Right ventricle myocardium inferior (tissue), 1 donor: Measurements from ENCODE around the gene CLEC4G. TPM values are rescaled to one million over a fixed set of nuclear protein-coding genes. Genes with fewer than 3 reads are reported as not detected.

Experiments
- ATAC-seq: fragments of 200-7000 bp; cut with Tn5 transposase; one replicate; pipeline ENCODE4 v1.9.1; 2020; ENCODE audit warnings: mild to moderate bottlenecking, moderate library complexity
- DNase-seq: peaks from one replicate; pipeline ENCODE4 v3.0.0; 2021; ENCODE audit errors: missing footprints
- intact Hi-C: fragments of 100-400 bp; cut with DNase I; formaldehyde crosslinking; loops from one replicate; pipeline ENCODE4 v1.11.0; 2022
- total RNA-seq: library from RNA; stranded (reverse); fragmentation: NEBNext Ultra II Directional; extraction: Animal tissue kit (Norgen Biotek cat#: 25700); gene quantifications from one replicate; pipeline ENCODE4 v1.2.1, GENCODE V29; 2021
- donor health status: DM: no; HTN: yes; CAD: no; lungs with severe emphysema.

Gene CLEC4G
- total RNA-seq, 1 donor from 2014 or later, result 2.2 TPM

DNA sequence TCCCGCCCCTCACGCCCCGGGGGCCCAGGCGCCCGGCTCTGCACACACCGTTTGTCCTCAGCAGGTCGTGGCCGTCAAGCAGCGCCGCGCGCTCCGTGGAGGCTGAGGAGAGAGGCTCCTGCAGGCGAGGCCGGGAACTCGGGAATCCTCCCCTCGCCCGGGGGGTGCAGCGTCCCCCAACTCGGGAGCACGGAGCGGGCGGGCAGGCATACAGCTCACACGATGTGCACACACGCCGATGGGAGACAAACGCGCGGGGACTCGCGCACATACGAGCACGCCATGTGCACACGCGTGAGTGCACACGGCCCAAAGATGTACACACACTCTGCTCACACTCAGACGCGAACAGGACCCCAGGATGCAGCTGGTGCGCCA, 703 bp downstream of the CLEC4G start:
- DNase-seq, result no peak
- ATAC-seq, result no peak

DNA sequence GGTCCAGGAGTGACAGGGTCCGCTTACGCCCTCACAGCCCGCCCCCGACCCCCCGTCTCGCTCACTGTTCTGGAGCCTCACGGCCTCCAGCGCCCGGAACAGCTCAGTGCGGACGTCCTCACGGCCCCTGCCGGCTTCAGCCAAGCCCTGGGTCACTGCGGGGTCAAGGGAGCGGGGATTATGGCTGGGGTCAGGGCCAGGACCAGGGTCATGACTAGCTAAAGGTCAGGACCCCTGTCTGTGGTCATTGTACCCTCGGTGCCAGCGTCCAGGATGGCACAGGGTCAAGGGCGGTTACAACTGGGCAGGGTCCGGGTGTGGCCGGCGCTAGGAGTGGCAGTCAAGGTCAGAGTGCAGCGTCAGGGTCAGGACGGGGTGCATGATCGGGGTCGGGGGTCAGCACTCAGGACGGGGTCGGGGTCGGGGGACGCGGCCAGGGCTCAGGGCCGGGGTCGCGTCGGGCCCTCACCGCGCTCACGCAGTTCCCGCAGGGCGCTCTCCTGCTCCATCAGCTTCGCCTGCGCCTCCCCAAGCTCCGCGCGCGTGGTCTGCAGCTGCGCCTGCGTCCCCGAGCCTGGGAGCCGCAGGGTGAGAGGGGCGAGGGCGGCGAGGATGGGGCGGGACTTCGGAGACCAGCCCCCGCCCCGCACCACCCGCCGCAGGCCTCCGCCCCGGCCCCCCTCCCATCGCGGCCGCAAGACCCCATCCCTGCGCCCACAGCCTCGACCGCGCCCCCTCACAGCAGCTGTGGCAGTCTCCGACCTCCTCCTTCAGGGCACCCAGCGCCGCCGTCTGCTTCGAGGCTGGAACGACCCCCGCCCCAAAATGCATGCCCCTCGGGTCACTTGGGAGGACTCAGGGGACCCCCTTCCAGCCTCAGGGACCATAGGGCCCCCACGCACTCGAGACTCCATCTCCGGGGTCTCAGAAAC, 1.4 kb downstream of the CLEC4G start:
- intact Hi-C loops, result no loop called here
- DNase-seq (no peak), ATAC-seq (peak; percentile 7)

More for the DNA sequence above, 703 bp downstream of the CLEC4G start:
- intact Hi-C loops, result no loop called here

DNA sequence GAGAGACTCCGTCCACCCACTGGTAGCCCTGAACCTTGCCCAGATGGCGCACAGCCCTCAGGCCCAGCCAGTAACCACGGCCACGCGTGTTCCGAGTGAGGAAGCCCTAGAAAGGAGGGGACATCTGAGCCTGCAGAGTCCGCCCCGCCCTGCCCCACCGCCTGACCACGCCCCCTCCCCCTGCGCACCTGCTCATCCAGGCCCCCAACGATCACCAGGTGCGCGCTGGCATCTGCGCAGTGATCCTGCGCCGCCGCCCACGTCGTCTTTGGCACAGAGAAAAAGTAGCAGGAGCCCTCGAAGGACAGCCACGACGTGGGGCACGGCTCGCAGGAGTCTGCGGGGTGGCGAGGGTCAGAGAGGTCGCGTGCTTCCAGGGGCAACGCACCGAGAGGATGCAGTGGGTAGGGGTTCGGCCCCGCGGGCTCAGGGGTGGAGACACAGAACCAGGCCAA, 2.1 kb downstream of the CLEC4G start:
- ATAC-seq (no peak), DNase-seq (no peak)
- intact Hi-C loops, result no loop called here

DNA sequence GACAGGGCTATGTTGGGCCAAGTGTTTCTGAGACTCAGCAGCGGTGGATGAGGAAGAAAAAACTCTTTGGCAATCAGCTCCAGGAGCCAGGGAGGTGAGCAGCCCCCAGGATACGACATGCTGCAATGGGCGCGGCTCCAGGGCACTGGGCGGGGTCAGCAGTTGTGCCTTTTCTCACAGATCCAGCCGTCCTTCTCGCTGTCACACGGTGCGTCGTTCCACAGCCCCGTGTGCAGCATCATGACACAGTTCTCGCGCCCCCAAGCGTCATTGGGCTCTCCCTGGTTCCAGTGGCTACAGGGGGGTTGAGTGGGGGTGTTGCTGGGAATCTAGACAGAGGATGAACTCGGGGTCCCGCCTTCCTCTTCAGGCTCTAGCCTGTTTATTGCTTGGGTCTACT, 2.7 kb downstream of the CLEC4G start:
- intact Hi-C loops, result no loop called here
- DNase-seq (no peak), ATAC-seq (no peak)

DNA sequence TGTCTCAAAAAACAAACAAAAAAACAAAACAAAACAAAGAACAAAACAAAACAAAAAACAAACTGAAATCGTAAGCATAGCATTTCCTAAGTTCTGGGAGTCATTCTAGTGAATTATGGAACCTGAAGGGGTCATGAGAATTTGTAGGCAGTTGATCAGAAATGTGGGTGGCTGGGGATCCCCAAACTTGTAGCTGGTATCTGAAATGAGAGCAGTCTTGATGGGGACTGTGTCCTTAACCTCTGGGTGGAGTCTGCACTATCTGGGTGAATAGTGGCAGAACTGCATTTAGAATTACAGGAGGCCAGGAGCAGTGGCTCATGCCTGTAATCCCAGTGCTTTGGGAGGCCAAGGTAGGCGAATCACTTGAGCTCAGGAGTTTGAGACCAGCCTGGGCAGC, 6.1 kb downstream of the CLEC4G start:
- ATAC-seq, result no peak
- intact Hi-C loops, result no loop called here
- no peak for DNase-seq

DNA sequence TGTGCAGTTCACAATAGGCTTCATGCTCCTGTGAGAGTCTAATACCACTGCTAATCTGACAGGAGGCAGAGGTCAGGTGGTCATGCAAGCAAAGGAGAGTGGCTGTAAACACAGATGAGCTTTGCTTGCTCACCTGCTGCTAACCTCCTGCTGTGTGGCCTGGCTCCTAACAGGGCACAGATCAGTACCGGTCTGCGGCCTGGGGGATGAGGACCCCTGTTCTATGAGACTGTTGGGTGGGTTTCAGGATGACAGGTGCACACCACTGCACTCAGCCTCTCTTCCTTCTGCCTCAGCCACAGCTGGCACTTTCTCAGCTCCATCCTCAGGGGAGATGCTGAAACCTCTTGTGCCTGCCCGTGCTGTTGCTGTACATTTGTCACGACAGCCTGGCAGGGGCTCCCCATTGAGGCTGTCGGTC, 9.7 kb downstream of the CLEC4G start:
- ATAC-seq (no peak), DNase-seq (no peak)
- intact Hi-C loops, result no loop called here

DNA sequence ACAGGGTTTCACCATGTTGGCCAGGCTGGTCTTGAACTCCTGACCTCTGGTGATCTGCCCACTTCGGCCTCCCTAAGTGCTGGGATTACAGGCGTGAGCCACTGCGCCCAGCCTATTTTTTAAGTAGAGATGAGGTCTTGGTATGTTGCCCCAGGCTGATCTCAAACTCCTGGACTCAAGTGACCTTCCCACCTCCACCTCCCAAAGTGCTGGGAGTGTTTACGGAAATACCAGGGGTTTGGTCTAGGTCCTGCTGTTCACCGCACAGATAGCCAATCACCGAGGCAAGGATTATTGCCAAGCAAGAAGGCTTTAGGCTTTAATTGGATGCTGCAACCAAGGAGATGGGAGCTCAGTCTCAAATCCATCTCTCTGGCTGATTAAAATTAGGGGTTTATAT, 11.6 kb downstream of the CLEC4G start:
- no peak for ATAC-seq
- DNase-seq, result no peak
- intact Hi-C loops, result no loop called here

DNA sequence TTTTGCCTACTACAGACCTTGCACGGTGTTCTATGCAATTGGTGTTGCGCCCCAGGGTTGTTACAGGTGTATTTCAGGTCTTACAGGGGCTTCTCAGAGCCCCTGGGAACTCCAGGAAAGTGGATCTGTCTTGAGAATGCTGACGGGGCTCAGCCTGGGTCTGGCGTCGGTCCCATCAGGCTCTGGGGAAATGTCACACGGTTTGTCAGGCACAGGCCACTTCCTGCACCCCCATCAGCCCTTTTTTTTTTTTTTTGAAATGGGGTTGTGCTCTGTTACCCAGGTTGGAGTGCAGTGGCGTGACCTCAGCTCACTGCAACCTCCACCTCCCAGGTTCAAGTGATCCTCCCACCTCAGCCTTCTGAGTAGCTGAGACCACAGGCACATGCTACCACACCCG, 13.2 kb downstream of the CLEC4G start:
- intact Hi-C loops, result no loop called here
- DNase-seq, result no peak
- no peak for ATAC-seq

DNA sequence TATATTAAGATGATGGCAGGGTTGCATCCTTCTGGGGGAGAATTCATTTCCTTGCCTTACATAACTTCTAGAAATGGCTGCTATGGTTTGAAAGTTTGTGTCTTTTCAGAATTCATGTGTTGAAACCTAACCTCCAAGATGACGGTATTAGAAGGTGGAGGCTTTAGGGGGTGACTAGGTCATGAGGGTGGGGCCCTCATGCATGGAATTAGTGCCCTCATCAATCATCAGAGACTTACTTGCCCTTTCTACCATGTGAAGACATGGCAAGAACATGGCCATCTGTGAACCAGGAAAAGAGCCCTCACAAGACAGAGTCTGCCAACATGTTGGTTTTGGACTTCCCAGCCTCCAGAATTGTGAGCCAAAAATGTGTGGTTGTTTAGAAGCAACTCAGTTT, 15.1 kb downstream of the CLEC4G start:
- ATAC-seq (no peak), DNase-seq (no peak)
- intact Hi-C loops, result no loop called here

DNA sequence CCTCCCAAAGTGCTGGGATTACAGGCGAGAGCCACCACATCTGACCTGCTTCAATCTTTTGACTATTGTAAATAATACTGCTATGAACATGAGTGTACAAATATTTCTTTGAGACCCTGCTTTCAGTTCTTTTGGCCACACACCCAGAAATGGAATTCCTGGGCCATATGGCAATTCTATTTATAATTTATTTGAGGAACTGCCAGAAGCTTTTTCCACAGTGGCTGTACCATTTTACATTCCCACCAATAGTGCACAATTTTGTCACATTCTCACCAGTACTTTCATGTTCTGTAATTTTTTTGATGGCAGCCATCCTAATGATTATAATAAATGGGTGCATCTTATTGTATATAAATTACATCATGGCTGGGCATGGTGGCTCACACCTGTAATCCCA, 16.2 kb downstream of the CLEC4G start:
- intact Hi-C loops, result no loop called here
- DNase-seq (no peak), ATAC-seq (no peak)

DNA sequence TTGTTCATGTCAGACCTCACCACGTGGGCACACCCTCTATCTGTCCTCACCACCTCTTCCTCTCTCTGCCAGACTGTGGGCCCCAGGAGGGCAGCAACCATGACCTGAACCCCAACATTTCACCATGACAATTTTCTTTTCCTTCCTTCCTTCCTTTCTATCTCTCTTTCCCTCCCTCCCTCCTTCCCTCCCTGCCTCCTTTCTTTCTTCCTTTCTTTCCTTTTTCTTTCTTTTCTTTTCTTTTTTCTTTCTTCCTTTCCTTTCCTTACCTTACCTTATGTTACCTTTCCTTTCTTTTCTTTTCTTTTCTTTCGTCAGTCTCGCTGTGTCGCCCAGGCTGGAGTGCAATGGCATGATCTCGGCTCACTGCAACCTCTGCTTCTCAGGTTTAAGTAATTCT, 21.3 kb downstream of the CLEC4G start:
- intact Hi-C loops, result no loop called here
- DNase-seq (no peak), ATAC-seq (no peak)

DNA sequence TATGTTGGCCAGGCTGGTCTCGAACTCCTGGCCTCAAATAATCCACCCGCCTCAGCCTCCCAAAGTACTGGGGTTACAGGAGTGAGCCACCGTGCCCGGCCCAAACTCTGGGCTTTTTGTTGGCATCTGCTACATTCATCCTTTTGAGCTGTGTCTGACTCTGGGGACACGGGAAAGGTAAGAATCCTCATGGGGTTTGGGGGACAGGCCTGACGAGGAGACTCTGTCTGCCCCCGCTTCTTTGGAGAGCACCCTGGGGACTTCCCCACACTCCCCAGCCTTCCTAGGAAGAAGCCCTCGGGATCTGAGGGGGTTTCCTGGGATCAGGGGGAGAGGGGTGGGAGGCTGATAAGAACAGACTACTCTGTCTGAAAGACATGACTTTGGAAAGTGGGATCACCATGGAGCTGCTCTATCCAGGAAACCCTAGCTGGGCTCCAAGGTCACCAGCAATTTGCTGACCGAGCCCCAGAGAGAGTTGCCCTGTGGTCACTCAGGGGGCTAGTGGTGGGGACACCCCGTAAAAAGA, 21.9 kb downstream of the CLEC4G start:
- ATAC-seq, result no peak
- no peak for DNase-seq
- intact Hi-C loops, result no loop called here

DNA sequence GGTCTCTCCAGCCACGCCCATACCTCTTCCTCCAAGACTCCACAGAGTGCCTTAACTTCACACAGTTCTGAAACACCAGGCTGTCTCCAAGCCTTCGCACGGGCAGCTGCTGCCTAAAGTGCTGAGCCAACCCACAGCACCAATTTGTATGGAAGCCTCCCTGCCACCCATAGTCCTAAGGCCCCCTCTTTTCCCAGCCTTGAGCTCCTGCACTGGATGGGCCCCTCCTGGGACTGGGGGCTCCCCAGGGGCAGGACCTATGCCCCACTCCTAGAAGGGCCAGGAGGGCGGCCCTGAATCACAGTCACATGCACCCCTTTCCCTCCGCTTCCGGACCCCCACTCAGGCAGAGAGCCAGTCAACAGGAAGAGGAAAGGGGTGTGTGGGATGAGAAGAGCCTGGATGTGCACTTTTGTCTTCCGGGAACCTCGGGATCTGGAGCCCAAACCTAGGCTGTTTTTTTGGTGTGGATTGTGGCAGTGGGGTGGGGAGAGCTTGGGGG, 24.9 kb downstream of the CLEC4G start:
- ATAC-seq (peak; percentile 27), DNase-seq (no peak)
- intact Hi-C loops, result no loop called here

DNA sequence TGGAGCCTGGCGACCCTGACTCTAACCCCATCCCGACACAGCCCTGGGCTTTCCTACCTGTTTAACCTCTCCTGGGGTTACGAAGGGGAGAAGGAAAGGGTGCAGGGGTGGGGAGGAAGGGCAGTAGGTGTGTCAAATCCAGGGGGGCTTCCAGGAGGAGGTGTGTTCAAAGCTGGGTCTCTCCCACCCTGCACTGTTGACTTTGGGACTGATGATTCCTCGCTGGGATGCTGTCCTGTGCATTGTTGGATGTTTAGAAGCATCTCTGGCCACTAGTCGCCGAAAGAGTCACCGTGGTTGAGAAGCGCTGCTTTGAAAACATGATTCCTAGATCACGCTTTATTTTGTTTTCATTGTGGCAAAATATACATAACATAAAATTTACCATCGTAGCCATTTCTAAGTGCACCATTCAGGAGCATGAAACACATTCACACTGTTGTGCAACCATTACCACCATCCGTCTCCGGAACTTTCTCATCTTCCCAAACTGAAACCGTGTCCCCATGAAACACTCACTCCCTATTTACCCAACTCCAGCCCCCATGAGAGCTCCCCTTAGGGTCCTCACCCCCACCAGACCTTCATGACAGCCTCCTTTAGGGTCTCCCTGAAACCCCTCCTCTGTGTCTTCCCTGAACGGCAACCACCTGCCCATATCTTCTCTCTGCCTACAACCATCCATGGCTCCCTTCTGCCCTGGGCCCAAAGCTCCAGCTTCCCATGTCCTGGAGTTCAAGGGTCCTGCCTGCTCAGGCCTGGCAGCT, 25.5 kb downstream of the CLEC4G start:
- DNase-seq, result no peak
- ATAC-seq, result no peak

DNA sequence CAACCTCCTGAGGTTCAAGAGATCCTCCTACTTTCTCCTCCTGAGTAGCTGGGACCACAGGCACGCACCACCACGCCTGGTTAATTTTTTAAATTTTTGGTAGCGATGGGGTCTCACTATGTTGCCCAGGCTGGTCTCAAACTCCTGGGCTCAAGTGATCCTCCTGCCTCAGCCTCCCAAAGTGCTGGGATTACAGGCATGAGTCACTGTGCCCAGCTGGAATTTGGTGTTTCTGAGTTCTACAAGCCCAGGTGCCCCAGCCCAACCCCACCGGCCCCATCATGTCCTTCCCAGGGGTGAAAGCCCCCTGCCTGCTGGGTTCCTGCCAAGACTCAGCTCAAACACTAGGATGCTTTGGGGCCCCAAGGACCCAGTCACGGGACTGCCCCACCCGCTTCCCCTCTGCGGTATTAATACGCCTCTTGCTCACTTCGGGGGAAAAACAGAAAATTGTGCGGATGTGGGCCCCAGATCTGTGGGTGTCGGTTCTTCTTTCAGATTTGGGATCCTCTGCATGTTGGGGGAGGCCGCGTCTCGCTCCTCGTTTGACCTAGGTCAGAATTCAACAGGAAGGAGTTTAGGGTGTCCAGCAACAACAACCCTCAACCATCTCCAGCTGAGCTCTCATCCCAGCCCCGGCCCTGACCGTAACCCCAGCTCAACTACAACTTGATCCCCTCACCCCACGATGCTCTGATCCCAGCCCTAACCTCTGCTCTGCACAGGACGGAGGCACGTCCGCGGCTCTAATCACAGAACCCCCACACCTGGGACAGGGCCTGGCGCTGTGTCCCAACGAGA, 26.3 kb downstream of the CLEC4G start:
- DNase-seq, result peak; percentile 77
- peak; percentile 45 for ATAC-seq
- intact Hi-C loops, result no loop called here

More for the DNA sequence above, 25.5 kb downstream of the CLEC4G start:
- intact Hi-C loops, result no loop called here

DNA sequence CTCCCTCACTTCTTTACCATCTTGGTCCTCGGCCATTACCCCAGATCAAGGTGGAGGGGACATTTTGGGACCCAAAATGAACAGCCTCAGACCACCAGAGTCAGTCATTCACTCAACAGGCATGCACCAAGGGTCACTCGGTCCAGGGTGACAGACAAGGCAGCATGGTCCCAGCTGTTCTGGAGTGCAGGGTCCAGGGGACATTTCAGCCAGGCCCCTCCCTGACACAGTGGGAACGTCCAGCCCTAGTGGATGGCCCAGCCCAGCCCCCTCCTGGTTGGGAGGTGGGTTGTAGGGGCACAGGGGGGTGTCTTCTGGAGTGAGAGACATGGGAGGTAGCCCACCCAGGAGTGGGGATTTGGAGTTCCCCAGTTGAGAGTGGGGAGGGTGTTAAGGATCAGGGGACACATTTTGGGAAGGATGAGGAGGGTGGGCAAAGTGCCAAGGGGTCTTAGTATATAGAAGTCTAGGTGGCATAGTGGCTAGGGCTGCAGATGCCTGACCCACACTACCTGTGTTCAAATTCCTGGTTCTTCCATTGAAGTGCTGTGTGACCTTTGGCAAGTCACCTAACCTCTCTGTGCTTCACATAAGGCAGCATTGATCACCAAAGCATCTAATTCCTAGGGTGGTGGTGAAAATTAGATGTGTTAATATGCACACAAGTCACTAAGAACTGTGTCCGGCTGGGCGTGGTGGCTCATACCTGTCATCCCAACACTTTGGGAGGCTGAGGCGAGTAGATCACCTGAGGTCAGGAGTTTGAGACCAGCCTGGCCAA, 27.4 kb downstream of the CLEC4G start:
- no peak for DNase-seq
- intact Hi-C loops, result no loop called here
- no peak for ATAC-seq

DNA sequence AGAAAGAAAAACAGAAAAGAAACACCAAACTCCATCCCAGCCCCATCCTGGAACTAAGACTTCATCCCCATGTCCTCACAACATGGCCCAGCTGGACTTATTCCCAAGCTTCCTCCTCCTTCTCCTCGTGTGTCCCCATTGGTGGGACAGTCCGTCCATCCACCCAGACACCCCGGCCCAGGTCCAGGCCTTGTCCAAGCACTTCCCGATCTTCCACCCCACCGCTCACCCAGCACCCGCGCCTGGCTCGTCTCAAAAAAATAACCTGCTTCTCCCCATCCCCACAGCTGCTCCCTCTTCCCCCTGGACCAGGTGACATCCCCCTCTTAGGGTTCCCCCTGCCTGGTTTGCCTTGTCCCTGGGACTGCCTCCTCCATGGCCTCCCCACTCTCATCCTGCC, 28.6 kb downstream of the CLEC4G start:
- DNase-seq (no peak), ATAC-seq (no peak)
- intact Hi-C loops, result no loop called here
